Activated B cell treated with CpG ODN at 0.5 μM for 24 hours (primary cell): ENCODE measurements around the gene OR6B2. TPM values are rescaled to one million over a fixed set of nuclear protein-coding genes. Genes with fewer than 3 reads are reported as not detected.

ENCODE experiments used
- ATAC-seq: fragments of 200-7000 bp; cut with Tn5 transposase; one replicate; pipeline ENCODE4 v1.10.0; 2021; ENCODE audit warnings: low read depth, mild to moderate bottlenecking, moderate library complexity
- CTCF ChIA-PET: fragments of 350-600 bp; sonication (Branson Sonifier 250); formaldehyde crosslinking; loops from one replicate; lab custom pipeline; 2021; ENCODE audit warnings: antibody characterized with exemption; lab: Charles Lee
- POLR2A ChIA-PET: fragments of 350-600 bp; sonication (Branson Sonifier 250); formaldehyde crosslinking; loops from one replicate; lab custom pipeline; 2021; ENCODE audit warnings: antibody characterized with exemption; lab: Charles Lee
- DNase-seq: peaks from one replicate; pipeline ENCODE4 v3.0.0; 2022
- H3K27ac Mint-ChIP-seq: one replicate; pipeline ENCODE4 v1.8.0; 2020; ENCODE audit warnings: mixed read lengths
- H3K27me3 Mint-ChIP-seq: one replicate; pipeline ENCODE4 v1.8.0; 2021; ENCODE audit warnings: mixed read lengths
- H3K36me3 Mint-ChIP-seq: one replicate; pipeline ENCODE4 v1.8.0; 2021; ENCODE audit warnings: low read depth, mixed read lengths
- H3K4me1 Mint-ChIP-seq: one replicate; pipeline ENCODE4 v1.8.0; 2021; ENCODE audit warnings: mixed read lengths
- H3K4me3 Mint-ChIP-seq: one replicate; pipeline ENCODE4 v1.8.0; 2020; ENCODE audit warnings: mild to moderate bottlenecking, mixed read lengths
- H3K9me3 Mint-ChIP-seq: one replicate; pipeline ENCODE4 v1.8.0; 2020; ENCODE audit warnings: mixed read lengths
- intact Hi-C: fragments of 100-400 bp; cut with micrococcal nuclease; formaldehyde crosslinking; loops from one replicate; pipeline ENCODE4 v1.15.1; 2024
- total RNA-seq: library from RNA; stranded (reverse); gene quantifications from 2 replicates; pipeline ENCODE4 v1.2.3, GENCODE V29; 2022
- TF ChIP-seq, protein P1 (sequence below): fragments of 200-600 bp; IDR thresholded peaks from one replicate; pipeline ENCODE4 v1.8.0; 2022; ENCODE audit warnings: antibody characterized with exemption, mild to moderate bottlenecking

Gene OR6B2
- total RNA-seq, 1 donor from 2014 or later, result not detected

- Mint-ChIP-seq H3K4me1 (peaks cover 16% of the 10 kb centered on the region), H3K9me3 (no peaks in the 10 kb centered on the region), H3K36me3 (peaks cover 27% of the 10 kb centered on the region), H3K27me3 (no peaks in the 10 kb centered on the region), H3K27ac (no peak overlapping the region), H3K4me3 (peak overlapping the region; percentile 93)
- no peak for DNase-seq
- TF ChIP-seq, protein P1, sequence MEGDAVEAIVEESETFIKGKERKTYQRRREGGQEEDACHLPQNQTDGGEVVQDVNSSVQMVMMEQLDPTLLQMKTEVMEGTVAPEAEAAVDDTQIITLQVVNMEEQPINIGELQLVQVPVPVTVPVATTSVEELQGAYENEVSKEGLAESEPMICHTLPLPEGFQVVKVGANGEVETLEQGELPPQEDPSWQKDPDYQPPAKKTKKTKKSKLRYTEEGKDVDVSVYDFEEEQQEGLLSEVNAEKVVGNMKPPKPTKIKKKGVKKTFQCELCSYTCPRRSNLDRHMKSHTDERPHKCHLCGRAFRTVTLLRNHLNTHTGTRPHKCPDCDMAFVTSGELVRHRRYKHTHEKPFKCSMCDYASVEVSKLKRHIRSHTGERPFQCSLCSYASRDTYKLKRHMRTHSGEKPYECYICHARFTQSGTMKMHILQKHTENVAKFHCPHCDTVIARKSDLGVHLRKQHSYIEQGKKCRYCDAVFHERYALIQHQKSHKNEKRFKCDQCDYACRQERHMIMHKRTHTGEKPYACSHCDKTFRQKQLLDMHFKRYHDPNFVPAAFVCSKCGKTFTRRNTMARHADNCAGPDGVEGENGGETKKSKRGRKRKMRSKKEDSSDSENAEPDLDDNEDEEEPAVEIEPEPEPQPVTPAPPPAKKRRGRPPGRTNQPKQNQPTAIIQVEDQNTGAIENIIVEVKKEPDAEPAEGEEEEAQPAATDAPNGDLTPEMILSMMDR, result no peak
- ATAC-seq, result no peak
- intact Hi-C loops, result loop anchor here (10.0 kb wide), 1 partner anchor 1861 kb away; no protein-coding TSS in a partner anchor
- CTCF ChIA-PET, result no interaction called here
- POLR2A ChIA-PET, result no interaction called here
Measured at GRCh38 chr2:240023792-240024191, 6.4 kb downstream of the OR6B2 start.

GRCh38 chr2:240021488-240022104 is 8.6 kb downstream of the OR6B2 start:
- H3K4me1 Mint-ChIP-seq, result peaks cover 16% of the 10 kb centered on the region
- TF ChIP-seq, protein P1, result no peak
- no peaks in the 10 kb centered on the region for H3K9me3 Mint-ChIP-seq
- ATAC-seq (peak; percentile 23), DNase-seq (peak; percentile 50)
- H3K36me3 Mint-ChIP-seq, result peaks cover 49% of the 10 kb centered on the region
- ChIA-PET CTCF (no interaction called here), POLR2A (no interaction called here)
- intact Hi-C loops, result loop anchor here (10.0 kb wide), 1 partner anchor 1863 kb away; no protein-coding TSS in a partner anchor
- no peaks in the 10 kb centered on the region for H3K27me3 Mint-ChIP-seq
- no peak overlapping the region for H3K27ac Mint-ChIP-seq
- no peak overlapping the region for H3K4me3 Mint-ChIP-seq

- TF ChIP-seq, protein P1, result no peak
- intact Hi-C loops, result no loop called here
- Mint-ChIP-seq H3K27me3 (no peaks in the 10 kb centered on the region), H3K4me3 (no peak overlapping the region), H3K27ac (no peak overlapping the region), H3K36me3 (peaks cover 73% of the 10 kb centered on the region), H3K9me3 (no peaks in the 10 kb centered on the region), H3K4me1 (peaks cover 5% of the 10 kb centered on the region)
- POLR2A ChIA-PET, result no interaction called here
- DNase-seq (no peak), ATAC-seq (no peak)
- CTCF ChIA-PET, result no interaction called here
Measured at GRCh38 chr2:240018071-240018750, 12.0 kb downstream of the OR6B2 start.

- DNase-seq, result no peak
- TF ChIP-seq, protein P1, result no peak
- H3K36me3 Mint-ChIP-seq, result peaks cover 89% of the 10 kb centered on the region
- intact Hi-C loops, result no loop called here
- no peak overlapping the region for H3K4me3 Mint-ChIP-seq
- ChIA-PET CTCF (interaction anchor here (2.0 kb wide), 1 partner anchor 129 kb away, joined by 5 read pairs; no protein-coding TSS in a partner anchor), POLR2A (no interaction called here)
- no peak for ATAC-seq
- H3K9me3 Mint-ChIP-seq, result no peaks in the 10 kb centered on the region
- no peaks in the 10 kb centered on the region for H3K27me3 Mint-ChIP-seq
- H3K4me1 Mint-ChIP-seq, result no peaks in the 10 kb centered on the region
- no peak overlapping the region for H3K27ac Mint-ChIP-seq
Measured at GRCh38 chr2:240014327-240014726, 15.9 kb downstream of the OR6B2 start.

DNA sequence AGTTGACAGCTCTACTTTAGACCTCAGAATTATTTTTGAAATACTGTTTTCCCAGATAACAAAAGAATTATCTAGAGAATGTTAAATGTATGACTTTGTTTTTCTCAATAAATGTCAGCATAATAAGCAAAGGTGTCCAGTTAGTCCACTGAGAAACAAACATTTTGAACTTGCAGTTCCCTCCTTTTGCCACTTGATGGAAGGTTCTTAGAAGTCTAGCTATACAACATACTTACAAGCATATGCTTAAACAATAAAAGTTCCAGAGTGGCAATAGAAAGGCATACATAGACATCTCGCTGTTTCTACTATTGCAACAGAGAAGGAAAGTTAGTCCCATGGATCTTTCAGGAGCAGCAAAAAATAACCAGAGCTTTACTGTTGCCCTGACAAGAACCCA is 16.9 kb downstream of the OR6B2 start:
- no peak for DNase-seq
- no peaks in the 10 kb centered on the region for H3K27me3 Mint-ChIP-seq
- CTCF ChIA-PET, result interaction anchor here (2.0 kb wide), 1 partner anchor 130 kb away, joined by 5 read pairs; no protein-coding TSS in a partner anchor
- H3K27ac Mint-ChIP-seq, result no peak overlapping the region
- H3K4me3 Mint-ChIP-seq, result no peak overlapping the region
- POLR2A ChIA-PET, result no interaction called here
- H3K36me3 Mint-ChIP-seq, result peaks cover 90% of the 10 kb centered on the region
- H3K4me1 Mint-ChIP-seq, result no peaks in the 10 kb centered on the region
- no peaks in the 10 kb centered on the region for H3K9me3 Mint-ChIP-seq
- intact Hi-C loops, result no loop called here
- no peak for ATAC-seq
- TF ChIP-seq, protein P1, result no peak
